Suprapubic skin (tissue), 4 donors: Measurements from ENCODE around the gene NREP. TPM values are rescaled to one million over a fixed set of nuclear protein-coding genes. Genes with fewer than 3 reads are reported as not detected.

Experiments used
- DNase-seq, 2 donors: peaks; one replicate each; pipeline ENCODE4 v3.0.0-alpha.2; 2019; ENCODE audit warnings: low spot score in 2 of 2
- H3K27ac ChIP-seq: fragments of 200-600 bp; sonication (generic); one replicate; pipeline ENCODE4 v1.5.1; 2019
- H3K27me3 ChIP-seq: fragments of 200-600 bp; sonication (generic); one replicate; pipeline ENCODE4 v1.5.1; 2019
- H3K36me3 ChIP-seq: fragments of 200-600 bp; sonication (generic); one replicate; pipeline ENCODE4 v1.5.1; 2019
- H3K4me1 ChIP-seq: fragments of 200-600 bp; sonication (generic); one replicate; pipeline ENCODE4 v1.5.1; 2019
- H3K4me3 ChIP-seq: fragments of 200-600 bp; sonication (generic); one replicate; pipeline ENCODE4 v1.5.1; 2019; ENCODE audit warnings: mild to moderate bottlenecking
- H3K9me3 ChIP-seq: fragments of 200-600 bp; sonication (generic); one replicate; pipeline ENCODE4 v1.5.1; 2019
- CTCF ChIP-seq, 2 donors: fragments of 200-600 bp in 1 of 2; fragments of 450-650 bp in 1 of 2; sonication (generic) in 1 of 2; IDR thresholded peaks; one replicate each; pipeline ENCODE4 v1.5.1; 2016 to 2019; ENCODE audit warnings: antibody characterized with exemption in 2 of 2, mild to moderate bottlenecking in 1 of 2, moderate library complexity in 1 of 2
- EP300 ChIP-seq: sonication (generic); formaldehyde crosslinking; IDR thresholded peaks from one replicate; pipeline ENCODE4 v1.6.1; 2017; ENCODE audit warnings: antibody characterized with exemption
- POLR2A ChIP-seq, 2 donors: fragments of 450-650 bp; IDR thresholded peaks; one replicate each; pipeline ENCODE4 v1.6.1; 2017; ENCODE audit warnings: antibody characterized with exemption in 2 of 2, mild to moderate bottlenecking in 2 of 2, moderate library complexity in 2 of 2
- POLR2AphosphoS5 ChIP-seq, 3 donors: sonication (generic); formaldehyde crosslinking; IDR thresholded peaks; one replicate each; pipeline ENCODE4 v1.6.1; 2017; ENCODE audit warnings: antibody characterized with exemption in 3 of 3
- WGBS: methylation state at CpG from one replicate; pipeline ENCODE4 v1.1.5; 2018; 5-methylcytosine and 5-hydroxymethylcytosine counted together
- total RNA-seq, 4 donors: library from RNA; depleted of rRNA; stranded (reverse); fragments of >200 nt; gene quantifications; one replicate each; pipeline ENCODE4 v1.1.0, GENCODE V29; 2016

NREP gene
- total RNA-seq, 4 donors from 2014 or later: 7.0 to 10.1 (median 8.3) TPM

GRCh38 chr5:111769541-111769940 lies 12.5 kb upstream of the NREP start:
- no peaks in the 10 kb centered on the region for H3K9me3 ChIP-seq
- no peaks in the 10 kb centered on the region for H3K4me1 ChIP-seq
- no peaks in the 10 kb centered on the region for H3K27me3 ChIP-seq
- WGBS: 93% methylated on average over 4 of the region's 4 CpGs
- H3K4me3 ChIP-seq: no peak overlapping the region
- no peak for DNase-seq
- TF ChIP-seq CTCF (IDR thresholded peaks at IDR 0.05) (no peak), POLR2A (IDR thresholded peaks at IDR 0.05) (no peak), POLR2AphosphoS5 (IDR thresholded peaks at IDR 0.05) (no peak), EP300 (no peak)
- no peaks in the 10 kb centered on the region for H3K36me3 ChIP-seq
- H3K27ac ChIP-seq: no peak overlapping the region

- WGBS: 81% methylated on average over 8 of the region's 8 CpGs
- no peak overlapping the region for H3K4me3 ChIP-seq
- H3K36me3 ChIP-seq: no peaks in the 10 kb centered on the region
- H3K27ac ChIP-seq: no peak overlapping the region
- TF ChIP-seq POLR2AphosphoS5 (IDR thresholded peaks at IDR 0.05): no peak
- no peak for TF ChIP-seq CTCF (IDR thresholded peaks at IDR 0.05)
- TF ChIP-seq POLR2A (IDR thresholded peaks at IDR 0.05): no peak
- TF ChIP-seq EP300: no peak
- H3K9me3 ChIP-seq: no peaks in the 10 kb centered on the region
- H3K27me3 ChIP-seq: no peaks in the 10 kb centered on the region
- H3K4me1 ChIP-seq: no peaks in the 10 kb centered on the region
- no peak for DNase-seq
Measured at GRCh38 chr5:111765613-111766571, 8.9 kb upstream of the NREP start.

GRCh38 chr5:111764019-111764418 lies 7.0 kb upstream of the NREP start:
- Histone ChIP-seq H3K27me3 (no peaks in the 10 kb centered on the region), H3K27ac (no peak overlapping the region), H3K4me3 (no peak overlapping the region), H3K36me3 (no peaks in the 10 kb centered on the region), H3K9me3 (no peaks in the 10 kb centered on the region), H3K4me1 (no peaks in the 10 kb centered on the region)
- TF ChIP-seq POLR2A (IDR thresholded peaks at IDR 0.05) (no peak), POLR2AphosphoS5 (IDR thresholded peaks at IDR 0.05) (no peak)
- no peak for DNase-seq

- H3K27ac ChIP-seq: no peak overlapping the region
- WGBS: 73% methylated on average over 6 of the region's 6 CpGs
- peaks cover 4% of the 10 kb centered on the region for H3K4me1 ChIP-seq
- DNase-seq: no peak
- TF ChIP-seq POLR2AphosphoS5 (IDR thresholded peaks at IDR 0.05) (no peak), CTCF (IDR thresholded peaks at IDR 0.05) (no peak)
- H3K27me3 ChIP-seq: no peaks in the 10 kb centered on the region
- H3K36me3 ChIP-seq: no peaks in the 10 kb centered on the region
- no peaks in the 10 kb centered on the region for H3K9me3 ChIP-seq
- no peak overlapping the region for H3K4me3 ChIP-seq
Measured at GRCh38 chr5:111762895-111763294, 5.9 kb upstream of the NREP start.

- no peak for TF ChIP-seq EP300
- TF ChIP-seq CTCF (IDR thresholded peaks at IDR 0.05): no peak
- no peak for TF ChIP-seq POLR2A (IDR thresholded peaks at IDR 0.05)
- TF ChIP-seq POLR2AphosphoS5 (IDR thresholded peaks at IDR 0.05): no peak
- no peak for DNase-seq
- Histone ChIP-seq H3K36me3 (no peaks in the 10 kb centered on the region), H3K27ac (peak overlapping the region; percentile 87), H3K9me3 (no peaks in the 10 kb centered on the region), H3K4me3 (peak overlapping the region; percentile 60), H3K4me1 (peaks cover 28% of the 10 kb centered on the region), H3K27me3 (no peaks in the 10 kb centered on the region)
- 9% methylated on average over 5 of the region's 5 CpGs for WGBS
Measured at GRCh38 chr5:111758284-111758628, 1.3 kb upstream of the NREP start.
